Measurements from ENCODE around the gene TBX18. TPM values are rescaled to one million over a fixed set of nuclear protein-coding genes. Genes with fewer than 3 reads are reported as not detected.

The TBX18 gene
- polyA plus RNA-seq, 1 experiment = 34.5 TPM

DNA sequence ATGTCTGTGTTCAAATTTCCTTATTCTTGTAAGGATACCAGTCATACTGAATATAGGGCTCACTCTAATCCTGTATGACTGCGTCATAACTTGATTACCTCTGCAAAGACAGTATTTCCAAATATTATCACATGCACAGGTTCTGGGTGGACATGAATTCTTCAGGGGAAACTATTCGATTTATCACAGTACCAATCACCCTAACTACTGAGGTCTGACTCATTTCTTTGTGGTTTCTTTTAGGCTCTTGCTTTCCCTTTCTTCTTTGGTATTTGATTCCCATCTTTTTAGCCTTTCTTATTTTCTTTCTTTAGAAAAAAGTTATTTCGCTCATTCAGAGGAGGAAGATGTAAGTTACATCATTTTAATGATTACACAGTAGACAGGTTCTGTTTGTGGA lies 40.3 kb upstream of the TBX18 start:
- H3K36me3 ChIP-seq (ENCODE audit: control insufficient read depth, insufficient read depth, low read length) = no peaks in the 10 kb centered on the region
- TF ChIP-seq, protein P1, sequence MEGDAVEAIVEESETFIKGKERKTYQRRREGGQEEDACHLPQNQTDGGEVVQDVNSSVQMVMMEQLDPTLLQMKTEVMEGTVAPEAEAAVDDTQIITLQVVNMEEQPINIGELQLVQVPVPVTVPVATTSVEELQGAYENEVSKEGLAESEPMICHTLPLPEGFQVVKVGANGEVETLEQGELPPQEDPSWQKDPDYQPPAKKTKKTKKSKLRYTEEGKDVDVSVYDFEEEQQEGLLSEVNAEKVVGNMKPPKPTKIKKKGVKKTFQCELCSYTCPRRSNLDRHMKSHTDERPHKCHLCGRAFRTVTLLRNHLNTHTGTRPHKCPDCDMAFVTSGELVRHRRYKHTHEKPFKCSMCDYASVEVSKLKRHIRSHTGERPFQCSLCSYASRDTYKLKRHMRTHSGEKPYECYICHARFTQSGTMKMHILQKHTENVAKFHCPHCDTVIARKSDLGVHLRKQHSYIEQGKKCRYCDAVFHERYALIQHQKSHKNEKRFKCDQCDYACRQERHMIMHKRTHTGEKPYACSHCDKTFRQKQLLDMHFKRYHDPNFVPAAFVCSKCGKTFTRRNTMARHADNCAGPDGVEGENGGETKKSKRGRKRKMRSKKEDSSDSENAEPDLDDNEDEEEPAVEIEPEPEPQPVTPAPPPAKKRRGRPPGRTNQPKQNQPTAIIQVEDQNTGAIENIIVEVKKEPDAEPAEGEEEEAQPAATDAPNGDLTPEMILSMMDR (IDR thresholded peaks at IDR 0.05; ENCODE audit: insufficient read depth, low read depth, low read length) = no peak
- H3K27me3 ChIP-seq (ENCODE audit: control insufficient read depth, insufficient read depth, low read length) = peaks cover 2% of the 10 kb centered on the region; the same call in 1 of the 2 replicates
- H3K4me3 ChIP-seq (ENCODE audit: low read depth, low read length) = no peak overlapping the region
- DNase-seq (ENCODE audit: low read depth) = no peak
- CTCF ChIA-PET = no interaction called here
- POLR2A ChIA-PET = no interaction called here

GRCh38 chr6:84801250-84801649 lies 36.9 kb upstream of the TBX18 start:
- Histone ChIP-seq H3K36me3 (ENCODE audit: control insufficient read depth, insufficient read depth, low read length) (no peaks in the 10 kb centered on the region), H3K27me3 (ENCODE audit: control insufficient read depth, insufficient read depth, low read length) (peaks cover 2% of the 10 kb centered on the region; the same call in 1 of the 2 replicates), H3K4me3 (ENCODE audit: low read depth, low read length) (no peak overlapping the region)
- POLR2A ChIA-PET = no interaction called here
- DNase-seq (ENCODE audit: low read depth) = no peak
- TF ChIP-seq, protein P1 (IDR thresholded peaks at IDR 0.05; ENCODE audit: insufficient read depth, low read depth, low read length) = no peak
- CTCF ChIA-PET = interaction anchor here (0.6 to 0.7 kb wide), 2 partner anchors 9 to 50 kb away, joined by 3 read pairs; no protein-coding TSS in a partner anchor

- H3K4me3 ChIP-seq (ENCODE audit: low read depth, low read length) = no peak overlapping the region
- ChIA-PET POLR2A (no interaction called here), CTCF (interaction anchor here (0.9 kb wide), 1 partner anchor 14 kb away, joined by 3 read pairs; no protein-coding TSS in a partner anchor)
- no peaks in the 10 kb centered on the region for H3K36me3 ChIP-seq (ENCODE audit: control insufficient read depth, insufficient read depth, low read length)
- TF ChIP-seq, protein P1 (IDR thresholded peaks at IDR 0.05; ENCODE audit: insufficient read depth, low read depth, low read length) = no peak
- DNase-seq (ENCODE audit: low read depth) = no peak
- H3K27me3 ChIP-seq (ENCODE audit: control insufficient read depth, insufficient read depth, low read length) = peaks cover 2% of the 10 kb centered on the region; the same call in 1 of the 2 replicates
Observed at GRCh38 chr6:84798257-84798656, 33.9 kb upstream of the TBX18 start.

- no peak for DNase-seq (ENCODE audit: low read depth)
- Histone ChIP-seq H3K36me3 (ENCODE audit: control insufficient read depth, insufficient read depth, low read length) (no peaks in the 10 kb centered on the region), H3K27me3 (ENCODE audit: control insufficient read depth, insufficient read depth, low read length) (no peaks in the 10 kb centered on the region), H3K4me3 (ENCODE audit: low read depth, low read length) (no peak overlapping the region)
- POLR2A ChIA-PET = interaction anchor here (0.6 kb wide), 1 partner anchor 653 kb away, joined by 4 read pairs; the partner anchor contains the start of gene NT5E
- CTCF ChIA-PET = interaction anchor here (0.5 kb wide), 1 partner anchor 143 kb away, joined by 3 read pairs; no protein-coding TSS in a partner anchor
- TF ChIP-seq, protein P1 (IDR thresholded peaks at IDR 0.05; ENCODE audit: insufficient read depth, low read depth, low read length) = no peak
Observed at GRCh38 chr6:84796343-84796742, 31.9 kb upstream of the TBX18 start.

GRCh38 chr6:84791927-84792326 lies 27.5 kb upstream of the TBX18 start:
- POLR2A ChIA-PET = no interaction called here
- no peaks in the 10 kb centered on the region for H3K36me3 ChIP-seq (ENCODE audit: control insufficient read depth, insufficient read depth, low read length)
- H3K27me3 ChIP-seq (ENCODE audit: control insufficient read depth, insufficient read depth, low read length) = no peaks in the 10 kb centered on the region
- no peak for DNase-seq (ENCODE audit: low read depth)
- no peak overlapping the region for H3K4me3 ChIP-seq (ENCODE audit: low read depth, low read length)
- TF ChIP-seq, protein P1 (IDR thresholded peaks at IDR 0.05; ENCODE audit: insufficient read depth, low read depth, low read length) = no peak
- CTCF ChIA-PET = no interaction called here

Measured in BJ (cell line).